ENCODE data around the gene CENPX. TPM values are rescaled to one million over a fixed set of nuclear protein-coding genes. Genes with fewer than 3 reads are reported as not detected.

Gene CENPX
- total and polyA plus RNA-seq, 2 of the 13 experiments (the other 11 are each of a cell fraction or from before 2014, with no cell fraction given) = 92.7 to 170 TPM

DNA sequence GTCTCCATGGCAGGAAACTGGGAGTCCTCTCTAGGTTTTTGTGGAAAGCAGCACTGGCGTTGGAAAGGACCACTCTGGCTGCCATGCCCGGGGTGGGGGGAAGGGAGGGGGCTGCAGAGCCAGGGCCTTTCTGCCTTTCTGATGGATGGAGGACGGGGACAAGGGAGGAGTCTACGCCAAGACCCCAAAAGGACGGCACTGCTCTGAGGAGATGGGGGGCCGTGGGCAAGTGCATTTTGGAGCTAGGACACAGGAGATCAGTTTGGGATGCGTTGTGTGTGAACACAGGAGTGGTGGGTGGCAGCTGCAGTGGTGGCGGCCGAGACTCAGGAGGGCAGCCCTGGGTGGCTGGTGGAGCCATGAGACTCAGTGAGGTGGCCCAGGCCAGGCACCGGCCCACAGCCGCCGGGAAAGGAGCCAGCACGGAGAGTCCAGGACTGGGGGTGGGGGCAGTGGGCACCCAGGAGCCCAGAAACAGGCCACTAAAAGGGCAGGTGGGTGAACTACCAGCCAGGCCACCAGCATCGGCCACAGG, 2.0 kb downstream of the CENPX start (continued):
- TF ChIP-seq, protein P1, sequence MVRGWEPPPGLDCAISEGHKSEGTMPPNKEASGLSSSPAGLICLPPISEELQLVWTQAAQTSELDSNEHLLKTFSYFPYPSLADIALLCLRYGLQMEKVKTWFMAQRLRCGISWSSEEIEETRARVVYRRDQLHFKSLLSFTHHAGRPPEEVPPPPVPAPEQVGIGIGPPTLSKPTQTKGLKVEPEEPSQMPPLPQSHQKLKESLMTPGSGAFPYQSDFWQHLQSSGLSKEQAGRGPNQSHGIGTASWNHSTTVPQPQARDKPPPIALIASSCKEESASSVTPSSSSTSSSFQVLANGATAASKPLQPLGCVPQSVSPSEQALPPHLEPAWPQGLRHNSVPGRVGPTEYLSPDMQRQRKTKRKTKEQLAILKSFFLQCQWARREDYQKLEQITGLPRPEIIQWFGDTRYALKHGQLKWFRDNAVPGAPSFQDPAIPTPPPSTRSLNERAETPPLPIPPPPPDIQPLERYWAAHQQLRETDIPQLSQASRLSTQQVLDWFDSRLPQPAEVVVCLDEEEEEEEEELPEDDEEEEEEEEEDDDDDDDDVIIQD (CRISPR knock-in tag; IDR thresholded peaks at IDR 0.05; ENCODE audit: low read depth) = no peak
- no peak for TF ChIP-seq CC2D1A (CRISPR knock-in tag; IDR thresholded peaks at IDR 0.05)
- TF ChIP-seq ETV6 (CRISPR knock-in tag; conservative IDR thresholded peaks at IDR 0.05) = no peak; the same call in 1 of the 2 replicates
- no peak for TF ChIP-seq DPF2 (CRISPR knock-in tag; IDR thresholded peaks at IDR 0.05; ENCODE audit: borderline replicate concordance, low read depth)
- 0 out of 2 replicates have a peak, but pooled peaks have one; percentile 82 for TF ChIP-seq MED13 (CRISPR knock-in tag; IDR thresholded peaks at IDR 0.05)
- peak; percentile 43; the same call in 1 of the 2 replicates for TF ChIP-seq ARID2 (CRISPR knock-in tag; IDR thresholded peaks at IDR 0.05; ENCODE audit: borderline replicate concordance)
- TF ChIP-seq, protein P2, sequence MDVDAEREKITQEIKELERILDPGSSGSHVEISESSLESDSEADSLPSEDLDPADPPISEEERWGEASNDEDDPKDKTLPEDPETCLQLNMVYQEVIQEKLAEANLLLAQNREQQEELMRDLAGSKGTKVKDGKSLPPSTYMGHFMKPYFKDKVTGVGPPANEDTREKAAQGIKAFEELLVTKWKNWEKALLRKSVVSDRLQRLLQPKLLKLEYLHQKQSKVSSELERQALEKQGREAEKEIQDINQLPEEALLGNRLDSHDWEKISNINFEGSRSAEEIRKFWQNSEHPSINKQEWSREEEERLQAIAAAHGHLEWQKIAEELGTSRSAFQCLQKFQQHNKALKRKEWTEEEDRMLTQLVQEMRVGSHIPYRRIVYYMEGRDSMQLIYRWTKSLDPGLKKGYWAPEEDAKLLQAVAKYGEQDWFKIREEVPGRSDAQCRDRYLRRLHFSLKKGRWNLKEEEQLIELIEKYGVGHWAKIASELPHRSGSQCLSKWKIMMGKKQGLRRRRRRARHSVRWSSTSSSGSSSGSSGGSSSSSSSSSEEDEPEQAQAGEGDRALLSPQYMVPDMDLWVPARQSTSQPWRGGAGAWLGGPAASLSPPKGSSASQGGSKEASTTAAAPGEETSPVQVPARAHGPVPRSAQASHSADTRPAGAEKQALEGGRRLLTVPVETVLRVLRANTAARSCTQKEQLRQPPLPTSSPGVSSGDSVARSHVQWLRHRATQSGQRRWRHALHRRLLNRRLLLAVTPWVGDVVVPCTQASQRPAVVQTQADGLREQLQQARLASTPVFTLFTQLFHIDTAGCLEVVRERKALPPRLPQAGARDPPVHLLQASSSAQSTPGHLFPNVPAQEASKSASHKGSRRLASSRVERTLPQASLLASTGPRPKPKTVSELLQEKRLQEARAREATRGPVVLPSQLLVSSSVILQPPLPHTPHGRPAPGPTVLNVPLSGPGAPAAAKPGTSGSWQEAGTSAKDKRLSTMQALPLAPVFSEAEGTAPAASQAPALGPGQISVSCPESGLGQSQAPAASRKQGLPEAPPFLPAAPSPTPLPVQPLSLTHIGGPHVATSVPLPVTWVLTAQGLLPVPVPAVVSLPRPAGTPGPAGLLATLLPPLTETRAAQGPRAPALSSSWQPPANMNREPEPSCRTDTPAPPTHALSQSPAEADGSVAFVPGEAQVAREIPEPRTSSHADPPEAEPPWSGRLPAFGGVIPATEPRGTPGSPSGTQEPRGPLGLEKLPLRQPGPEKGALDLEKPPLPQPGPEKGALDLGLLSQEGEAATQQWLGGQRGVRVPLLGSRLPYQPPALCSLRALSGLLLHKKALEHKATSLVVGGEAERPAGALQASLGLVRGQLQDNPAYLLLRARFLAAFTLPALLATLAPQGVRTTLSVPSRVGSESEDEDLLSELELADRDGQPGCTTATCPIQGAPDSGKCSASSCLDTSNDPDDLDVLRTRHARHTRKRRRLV (CRISPR knock-in tag; IDR thresholded peaks at IDR 0.05) = no peak
- no peak for TF ChIP-seq ZNF720 (CRISPR knock-in tag; IDR thresholded peaks at IDR 0.05)
- no peak for TF ChIP-seq FOXK2 (IDR thresholded peaks at IDR 0.05)
- TF ChIP-seq ZSCAN21 (CRISPR knock-in tag; IDR thresholded peaks at IDR 0.05; ENCODE audit: borderline replicate concordance) = no peak
- TF ChIP-seq, protein P3, sequence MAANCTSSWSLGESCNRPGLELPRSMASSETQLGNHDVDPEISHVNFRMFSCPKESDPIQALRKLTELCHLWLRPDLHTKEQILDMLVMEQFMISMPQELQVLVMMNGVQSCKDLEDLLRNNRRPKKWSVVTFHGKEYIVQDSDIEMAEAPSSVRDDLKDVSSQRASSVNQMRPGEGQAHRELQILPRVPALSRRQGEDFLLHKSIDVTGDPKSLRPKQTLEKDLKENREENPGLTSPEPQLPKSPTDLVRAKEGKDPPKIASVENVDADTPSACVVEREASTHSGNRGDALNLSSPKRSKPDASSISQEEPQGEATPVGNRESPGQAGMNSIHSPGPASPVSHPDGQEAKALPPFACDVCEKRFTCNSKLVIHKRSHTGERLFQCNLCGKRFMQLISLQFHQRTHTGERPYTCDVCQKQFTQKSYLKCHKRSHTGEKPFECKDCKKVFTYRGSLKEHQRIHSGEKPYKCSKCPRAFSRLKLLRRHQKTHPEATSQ (CRISPR knock-in tag; IDR thresholded peaks at IDR 0.05; ENCODE audit: borderline replicate concordance) = no peak
- TF ChIP-seq, protein P4, sequence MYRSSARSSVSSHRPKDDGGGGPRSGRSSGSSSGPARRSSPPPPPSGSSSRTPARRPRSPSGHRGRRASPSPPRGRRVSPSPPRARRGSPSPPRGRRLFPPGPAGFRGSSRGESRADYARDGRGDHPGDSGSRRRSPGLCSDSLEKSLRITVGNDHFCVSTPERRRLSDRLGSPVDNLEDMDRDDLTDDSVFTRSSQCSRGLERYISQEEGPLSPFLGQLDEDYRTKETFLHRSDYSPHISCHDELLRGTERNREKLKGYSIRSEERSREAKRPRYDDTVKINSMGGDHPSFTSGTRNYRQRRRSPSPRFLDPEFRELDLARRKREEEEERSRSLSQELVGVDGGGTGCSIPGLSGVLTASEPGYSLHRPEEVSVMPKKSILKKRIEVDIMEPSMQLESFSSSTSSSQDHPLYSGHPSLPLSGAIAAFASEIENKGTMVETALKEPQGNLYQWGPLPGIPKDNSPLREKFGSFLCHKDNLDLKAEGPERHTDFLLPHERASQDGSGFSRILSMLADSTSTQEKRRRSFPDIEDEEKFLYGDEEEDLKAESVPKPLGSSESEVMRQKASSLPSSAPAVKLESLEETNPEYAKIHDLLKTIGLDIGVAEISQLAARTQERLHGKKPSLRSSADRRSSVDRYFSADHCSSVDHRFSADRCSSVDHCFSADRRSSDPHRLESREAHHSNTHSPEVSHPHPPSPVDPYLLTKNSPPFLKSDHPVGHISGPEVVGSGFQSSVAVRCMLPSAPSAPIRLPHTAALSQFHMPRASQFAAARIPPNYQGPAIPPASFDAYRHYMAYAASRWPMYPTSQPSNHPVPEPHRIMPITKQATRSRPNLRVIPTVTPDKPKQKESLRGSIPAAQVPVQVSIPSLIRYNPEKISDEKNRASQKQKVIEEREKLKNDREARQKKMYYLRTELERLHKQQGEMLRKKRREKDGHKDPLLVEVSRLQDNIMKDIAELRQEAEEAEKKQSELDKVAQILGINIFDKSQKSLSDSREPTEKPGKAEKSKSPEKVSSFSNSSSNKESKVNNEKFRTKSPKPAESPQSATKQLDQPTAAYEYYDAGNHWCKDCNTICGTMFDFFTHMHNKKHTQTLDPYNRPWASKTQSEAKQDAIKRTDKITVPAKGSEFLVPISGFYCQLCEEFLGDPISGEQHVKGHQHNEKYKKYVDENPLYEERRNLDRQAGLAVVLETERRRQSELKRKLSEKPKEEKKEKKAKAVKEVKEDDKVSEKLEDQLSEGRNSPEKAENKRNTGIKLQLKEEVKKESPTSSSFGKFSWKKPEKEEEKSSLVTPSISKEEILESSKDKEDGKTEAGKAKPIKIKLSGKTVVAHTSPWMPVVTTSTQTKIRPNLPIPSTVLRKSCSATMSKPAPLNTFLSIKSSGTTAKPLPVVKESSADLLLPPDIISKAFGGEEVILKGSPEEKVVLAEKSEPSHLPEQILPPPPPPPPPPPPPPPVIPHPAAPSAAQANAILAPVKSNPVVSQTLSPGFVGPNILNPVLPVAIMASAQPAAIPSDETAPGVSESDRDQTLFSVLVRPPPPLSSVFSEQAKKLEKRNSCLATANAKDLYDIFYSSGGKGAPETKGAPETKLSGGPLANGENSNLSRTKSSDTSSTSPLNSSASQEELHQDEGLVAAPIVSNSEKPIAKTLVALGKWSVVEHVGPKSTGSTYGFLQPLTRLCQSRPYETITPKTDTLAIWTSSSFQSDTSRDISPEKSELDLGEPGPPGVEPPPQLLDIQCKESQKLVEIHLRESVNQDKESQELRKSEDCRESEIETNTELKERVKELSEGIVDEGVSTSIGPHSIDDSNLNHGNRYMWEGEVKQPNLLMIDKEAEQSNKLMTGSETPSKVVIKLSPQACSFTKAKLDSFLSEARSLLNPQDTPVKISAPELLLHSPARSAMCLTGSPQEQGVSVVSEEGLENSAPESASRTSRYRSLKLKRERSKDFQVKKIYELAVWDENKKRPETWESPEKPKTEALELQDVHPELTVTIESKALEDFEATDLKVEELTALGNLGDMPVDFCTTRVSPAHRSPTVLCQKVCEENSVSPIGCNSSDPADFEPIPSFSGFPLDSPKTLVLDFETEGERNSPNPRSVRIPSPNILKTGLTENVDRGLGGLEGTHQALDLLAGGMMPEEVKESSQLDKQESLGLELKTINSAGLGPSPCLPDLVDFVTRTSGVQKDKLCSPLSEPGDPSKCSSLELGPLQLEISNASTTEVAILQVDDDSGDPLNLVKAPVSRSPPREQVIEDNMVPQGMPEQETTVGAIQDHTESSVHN (CRISPR knock-in tag; IDR thresholded peaks at IDR 0.05) = no peak
- TF ChIP-seq ADNP (CRISPR knock-in tag; IDR thresholded peaks at IDR 0.05) = no peak
- TF ChIP-seq POGZ (CRISPR knock-in tag; IDR thresholded peaks at IDR 0.05) = no peak; the same call in 1 of the 2 replicates

Measured in HepG2 (cell line).